HL-60/S4 (cell line): ENCODE data around the gene APLF.

Experiments
- in situ Hi-C: fragments of 300-500 bp; cut with MboI; formaldehyde crosslinking; loops from 2 replicates; pipeline ENCODE4 v1.14.3; 2022; ENCODE audit warnings: low sequenced_read_pairs

Gene APLF

DNA sequence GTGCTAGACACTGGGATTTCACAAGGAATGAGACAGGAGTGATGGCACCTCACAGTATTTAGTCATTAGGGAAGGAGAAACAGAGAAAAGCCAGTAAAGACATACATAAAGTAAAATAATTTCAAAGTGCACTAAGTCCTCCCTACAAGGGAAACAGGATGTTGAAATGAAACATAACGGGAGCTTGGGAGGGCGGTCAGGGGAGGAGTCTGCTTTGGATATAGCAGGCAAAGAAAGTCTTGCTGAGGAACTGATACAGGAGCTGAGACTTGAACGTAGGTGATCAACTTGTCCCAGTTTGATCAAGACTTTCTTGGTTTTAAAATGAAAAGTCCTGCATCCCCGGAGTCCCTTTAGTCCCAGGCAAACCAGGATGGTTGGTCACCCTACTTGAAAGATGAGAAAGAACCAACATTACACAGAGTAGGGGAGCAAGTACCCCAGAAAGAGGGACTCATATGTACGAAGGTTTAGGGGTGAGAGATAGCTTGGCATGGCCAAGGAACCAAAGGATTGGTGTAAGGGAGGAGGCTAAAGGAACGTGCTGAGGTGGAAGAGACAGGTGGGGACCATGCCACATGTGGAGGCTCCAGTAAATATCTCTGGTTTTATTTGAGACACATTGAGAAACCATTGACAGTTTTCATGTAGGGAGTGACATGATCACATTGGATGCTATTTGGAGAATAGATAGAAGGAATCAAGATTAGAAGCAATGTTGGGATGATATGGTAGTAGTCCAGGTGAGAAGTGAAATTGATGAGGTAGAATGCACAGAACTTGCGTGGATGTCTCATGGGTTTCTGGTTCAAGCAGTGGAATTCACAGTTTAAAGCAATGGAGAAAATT lies 28.7 kb upstream of the APLF start:
- in situ Hi-C loops, result loop anchor here (25.0 kb wide), 1 partner anchor 151 kb away; no protein-coding TSS in a partner anchor

DNA sequence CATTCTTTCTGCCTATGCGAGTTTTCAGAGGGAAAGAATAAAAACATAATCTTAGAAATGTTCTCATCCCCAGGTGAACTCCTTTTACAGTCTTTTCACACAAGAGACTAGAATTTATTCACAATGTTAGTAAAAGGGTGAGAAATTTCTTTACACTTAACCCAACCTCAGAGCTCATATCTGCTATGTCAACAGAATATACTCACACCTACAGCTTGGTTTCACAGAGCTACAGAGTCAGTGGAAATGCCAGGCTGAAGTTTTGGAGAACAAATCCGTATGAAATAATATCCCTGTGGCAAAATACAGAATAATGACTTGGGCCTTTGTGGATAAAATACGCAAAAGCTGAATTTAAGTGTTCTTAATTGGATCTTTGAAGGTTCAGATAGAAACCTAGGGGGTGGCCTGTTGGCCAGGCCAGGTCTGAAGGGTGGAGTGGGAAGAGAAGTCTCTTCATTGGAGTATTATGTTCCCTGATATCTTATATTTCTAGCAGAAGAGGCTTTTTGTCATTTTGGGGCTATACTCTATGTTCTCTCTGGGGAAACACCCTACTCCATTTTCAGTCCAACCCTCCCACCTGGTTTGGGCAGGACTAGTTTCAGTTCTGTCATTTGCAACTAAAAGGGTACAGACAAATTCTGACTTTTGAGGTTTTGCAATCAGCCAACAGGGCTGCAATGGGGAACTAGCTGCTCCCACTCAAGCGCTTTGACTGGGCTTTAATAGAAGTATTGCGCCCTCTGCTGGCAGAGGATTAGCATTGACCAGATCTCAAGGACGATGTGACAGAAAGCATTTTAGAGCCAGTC lies 26.0 kb upstream of the APLF start:
- in situ Hi-C loops, result loop anchor here (10.0 to 25.0 kb wide), 2 partner anchors 154 to 317 kb away; no protein-coding TSS in a partner anchor

DNA sequence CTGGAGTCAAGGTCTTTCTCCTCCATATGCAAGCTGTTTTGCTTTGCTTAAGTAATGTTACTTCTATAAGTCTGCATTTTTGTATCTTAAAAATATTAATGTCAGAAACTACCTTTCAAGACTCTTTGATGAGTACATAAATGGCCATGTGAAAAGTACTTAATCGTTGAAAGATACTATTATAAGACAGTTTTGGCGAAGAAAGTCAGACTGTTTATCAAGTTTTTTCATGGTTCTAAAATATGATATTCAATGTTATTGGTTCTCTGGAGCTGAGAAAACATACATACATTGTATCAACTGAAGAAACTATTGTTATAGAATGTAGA lies 25.4 kb upstream of the APLF start:
- in situ Hi-C loops, result loop anchor here (10.0 to 25.0 kb wide), 2 partner anchors 155 to 317 kb away; no protein-coding TSS in a partner anchor

DNA sequence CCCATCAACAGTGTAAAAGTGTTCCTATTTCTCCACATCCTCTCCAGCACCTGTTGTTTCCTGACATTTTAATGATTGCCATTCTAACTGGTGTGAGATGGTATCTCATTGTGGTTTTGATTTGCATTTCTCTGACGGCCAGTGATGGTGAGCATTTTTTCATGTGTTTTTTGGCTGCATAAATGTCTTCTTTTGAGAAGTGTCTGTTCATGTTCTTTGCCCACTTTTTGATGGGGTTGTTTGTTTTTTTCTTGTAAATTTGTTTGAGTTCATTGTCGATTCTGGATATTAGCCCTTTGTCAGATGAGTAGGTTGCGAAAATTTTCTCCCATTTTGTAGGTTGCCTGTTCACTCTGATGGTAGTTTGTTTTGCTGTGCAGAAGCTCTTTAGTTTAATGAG lies 21.0 kb upstream of the APLF start:
- in situ Hi-C loops, result loop anchor here (10.0 to 25.0 kb wide), 2 partner anchors 159 to 322 kb away; no protein-coding TSS in a partner anchor

DNA sequence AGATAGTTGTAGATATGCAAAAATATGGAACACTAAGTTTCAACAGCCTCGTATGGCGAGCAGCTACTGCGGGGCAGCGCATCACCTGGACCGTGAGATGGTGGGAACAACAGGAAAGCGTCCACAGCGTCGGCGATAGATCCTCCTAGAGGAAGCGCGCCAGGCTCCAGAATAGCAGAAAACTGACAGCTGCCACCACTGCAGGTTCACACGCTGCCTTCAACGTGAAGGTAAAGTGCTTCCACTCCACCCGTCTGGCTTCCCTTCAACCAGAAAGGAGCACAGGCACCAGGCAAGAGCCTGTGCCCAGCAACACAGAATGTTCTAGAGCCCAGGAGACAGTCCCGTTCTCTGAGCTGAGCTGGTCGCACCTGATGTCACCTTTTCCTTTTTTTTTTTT lies 20.3 kb upstream of the APLF start:
- in situ Hi-C loops, result loop anchor here (10.0 to 25.0 kb wide), 2 partner anchors 160 to 322 kb away; no protein-coding TSS in a partner anchor

DNA sequence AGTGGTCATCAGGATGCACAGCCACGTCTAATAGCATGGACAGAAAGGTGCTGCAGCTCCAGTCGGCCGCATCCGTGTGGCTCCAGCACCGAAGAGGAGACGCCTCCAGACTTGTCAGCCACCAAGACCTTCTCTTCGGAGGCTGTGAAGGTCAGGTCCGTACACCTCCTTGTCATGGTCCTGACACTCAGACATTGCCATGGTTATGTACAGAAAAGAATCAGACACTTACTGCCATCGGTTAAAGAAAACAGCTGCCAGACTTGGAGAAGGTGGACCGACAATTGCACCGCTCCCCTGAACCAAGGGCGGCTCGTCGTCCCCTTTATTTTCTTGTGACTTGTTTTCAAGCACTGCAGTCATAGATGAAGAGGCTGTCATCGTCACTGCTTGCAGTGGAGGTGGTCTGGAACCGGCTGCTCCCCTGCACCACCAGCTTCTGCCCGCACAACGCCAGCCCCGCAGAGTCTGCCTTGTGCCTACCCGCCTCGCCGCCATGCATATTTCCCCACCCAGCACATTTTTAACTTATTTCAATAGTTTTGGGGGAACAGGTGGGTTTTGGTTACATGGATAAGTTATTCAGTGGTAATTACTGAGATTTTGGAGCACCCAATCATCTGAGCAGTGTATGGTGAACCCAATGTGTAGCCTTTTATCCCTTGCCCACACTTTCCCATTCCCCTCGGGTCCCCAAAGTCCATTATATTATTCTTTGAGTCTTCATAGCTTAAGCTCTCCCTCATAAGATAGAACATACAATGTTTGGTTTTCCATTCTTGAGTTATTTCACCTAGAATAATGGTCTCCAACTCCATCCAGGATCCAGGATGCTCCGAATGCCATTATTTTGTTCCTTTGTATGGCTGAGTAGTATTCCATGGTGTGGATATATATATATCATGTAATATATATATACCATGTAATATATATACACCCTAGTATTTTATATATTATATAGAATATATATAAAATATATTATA lies 18.4 kb upstream of the APLF start:
- in situ Hi-C loops, result loop anchor here (10.0 to 25.0 kb wide), 2 partner anchors 162 to 324 kb away; no protein-coding TSS in a partner anchor

DNA sequence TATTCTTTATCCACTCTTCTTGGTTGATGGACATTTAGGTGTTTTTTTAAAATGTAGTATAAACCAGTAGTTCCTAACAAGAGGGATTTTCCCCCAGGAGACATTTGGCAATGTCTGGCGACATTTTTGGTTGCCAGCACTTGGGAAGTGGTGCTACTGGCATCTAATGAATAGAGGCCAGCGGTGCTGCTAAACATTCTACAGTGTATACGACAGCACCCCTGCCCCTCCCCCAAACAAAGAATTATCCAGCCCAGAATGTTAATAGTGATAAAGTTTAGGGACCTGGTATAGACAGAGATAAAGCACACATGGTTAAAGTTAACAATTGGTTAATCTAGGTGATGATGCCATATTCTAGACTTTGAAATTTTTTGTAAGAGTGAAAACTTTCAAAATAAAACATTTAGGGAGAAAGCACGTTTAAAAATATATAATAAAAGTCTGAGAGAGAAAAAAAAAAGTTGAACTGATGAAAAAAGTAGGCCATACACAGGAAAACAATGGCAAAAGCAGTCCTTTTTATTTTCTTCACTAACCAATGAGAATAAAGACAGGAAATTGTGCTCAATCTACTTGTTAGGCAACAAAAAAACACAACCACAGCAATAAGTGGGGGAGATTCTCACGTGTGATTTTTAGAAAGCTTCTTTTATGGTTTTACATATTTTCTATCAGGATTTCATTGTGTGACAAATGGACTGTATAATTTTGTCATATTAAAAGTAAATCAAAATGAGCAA lies 15.1 kb upstream of the APLF start:
- in situ Hi-C loops, result no loop called here

DNA sequence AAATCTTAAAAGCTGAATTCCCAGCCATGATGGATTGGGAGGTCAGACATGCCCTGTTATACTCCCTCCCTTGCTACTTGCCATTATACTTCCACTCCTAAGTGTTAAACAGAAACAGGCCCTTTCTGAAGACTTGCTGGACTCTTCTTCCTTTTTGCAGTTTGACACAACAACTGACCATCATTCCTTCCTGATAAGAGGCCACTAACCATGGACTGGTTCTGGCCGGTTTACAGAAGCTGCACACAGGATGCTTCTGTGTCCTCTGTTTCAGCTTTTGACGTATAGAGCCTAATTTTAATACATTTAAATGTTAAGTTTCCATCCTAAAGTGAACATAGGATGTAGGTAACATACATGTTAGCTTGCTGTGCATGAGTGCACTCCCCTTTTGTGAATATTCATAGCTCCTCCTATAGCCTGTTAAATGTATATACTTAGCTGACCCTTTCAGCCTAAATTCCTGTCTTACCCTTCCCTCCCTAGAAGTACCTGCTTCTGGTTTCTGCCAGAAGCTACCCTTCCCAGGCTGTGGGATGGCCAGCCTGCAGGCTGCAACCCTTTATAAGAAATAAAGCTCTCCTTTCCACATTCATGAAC lies 13.5 kb upstream of the APLF start:
- in situ Hi-C loops, result no loop called here

DNA sequence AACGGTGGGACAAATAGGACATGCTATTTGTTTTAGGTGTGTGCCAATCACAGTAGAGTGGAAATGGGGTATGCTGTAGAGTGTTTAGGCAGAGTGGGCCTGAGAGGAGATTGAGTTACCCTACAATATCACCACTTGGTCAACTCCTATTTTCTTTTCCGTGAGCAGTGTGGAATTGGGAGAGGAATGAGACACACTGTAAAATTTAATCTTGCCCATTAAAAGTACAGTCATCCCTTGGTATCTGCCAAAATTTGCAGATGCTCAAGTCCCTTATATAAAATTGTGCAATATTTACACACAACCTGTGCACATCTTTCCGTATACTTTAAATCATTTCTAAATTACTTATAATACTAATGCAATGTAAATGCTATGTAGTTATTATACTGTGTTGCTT lies 12.7 kb upstream of the APLF start:
- in situ Hi-C loops, result no loop called here

DNA sequence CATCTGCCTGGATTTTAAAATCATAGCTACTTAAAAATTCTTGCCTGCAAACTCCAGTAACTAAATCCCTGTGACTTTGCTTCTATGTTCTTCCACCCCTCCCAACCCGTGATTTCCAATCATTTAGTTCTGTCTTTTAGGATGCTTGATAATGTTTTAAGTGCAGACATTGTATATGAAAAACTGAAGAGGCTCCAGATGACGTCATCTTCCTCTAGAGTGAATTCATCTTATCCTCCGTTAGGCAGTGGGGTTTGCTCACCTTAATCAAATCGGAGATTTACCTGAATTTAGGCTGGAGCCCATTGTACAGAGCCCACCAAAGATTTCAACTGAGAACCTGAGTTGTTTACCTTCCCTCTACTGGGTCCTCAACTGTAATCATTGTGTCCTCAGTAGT lies 11.2 kb upstream of the APLF start:
- in situ Hi-C loops, result no loop called here

DNA sequence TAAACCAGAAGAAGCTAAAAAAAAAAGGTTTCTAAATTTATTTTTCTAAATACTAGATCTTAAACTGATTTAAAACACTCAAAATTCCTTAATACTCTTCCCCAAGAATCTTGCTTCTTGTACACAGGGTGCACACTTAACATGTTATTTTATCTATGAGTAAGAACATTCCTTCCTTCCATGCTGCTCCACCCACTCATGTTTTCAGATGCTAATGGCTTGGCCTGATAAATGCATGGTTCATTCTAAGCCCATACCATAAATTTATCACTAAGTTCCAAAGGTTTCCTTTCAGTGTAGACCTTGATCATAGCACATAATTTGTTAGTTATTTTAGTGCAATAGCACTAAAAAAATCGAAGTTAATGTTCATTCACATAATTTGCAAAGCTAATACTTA lies 8.4 kb upstream of the APLF start:
- in situ Hi-C loops, result no loop called here

DNA sequence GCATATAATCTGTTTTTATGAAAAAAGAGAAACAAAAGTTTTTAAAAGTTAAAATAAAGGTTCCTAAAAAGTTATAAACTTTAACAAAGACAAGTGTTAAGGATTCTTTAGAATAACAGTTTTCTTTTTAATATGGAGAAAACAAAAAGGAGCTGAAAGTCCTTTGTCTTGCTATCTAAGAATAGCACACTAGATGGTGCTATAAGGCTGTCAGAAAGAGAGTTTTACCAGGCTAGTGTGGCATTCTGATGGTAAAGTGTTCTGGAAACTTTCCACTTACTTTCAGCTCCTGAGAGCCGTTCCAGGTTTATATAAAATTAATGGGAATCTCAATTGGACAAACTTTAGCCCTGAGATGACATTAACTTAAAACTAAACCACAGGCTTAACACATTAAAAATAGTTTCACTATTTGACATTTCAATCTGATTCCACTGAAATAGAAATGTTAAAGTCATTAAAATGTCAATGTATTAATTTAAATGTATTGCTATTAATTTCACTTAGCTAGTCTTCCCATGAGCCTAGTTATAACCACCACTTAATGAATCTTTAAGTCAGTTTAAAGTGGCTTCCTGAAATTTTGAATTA lies 4.0 kb upstream of the APLF start:
- in situ Hi-C loops, result no loop called here

DNA sequence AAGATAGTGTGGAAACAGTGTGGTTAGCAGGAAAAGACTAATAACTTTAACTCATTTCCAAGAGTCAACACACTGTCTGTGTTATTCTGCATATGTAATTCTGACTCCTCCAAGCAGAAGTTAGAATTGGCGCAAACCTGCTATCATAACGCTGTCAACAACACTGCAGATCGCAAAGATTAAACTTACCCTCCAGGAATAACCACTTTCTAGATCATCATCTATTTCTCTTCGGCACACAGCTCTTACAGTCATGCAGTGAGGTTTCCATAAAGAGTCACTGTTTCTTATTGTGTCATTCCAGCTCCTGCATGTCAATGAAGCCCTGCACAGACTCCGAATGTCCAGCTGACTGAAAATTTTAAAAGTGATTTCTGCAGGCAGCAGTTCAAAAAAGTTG lies 2.7 kb upstream of the APLF start:
- in situ Hi-C loops, result no loop called here

DNA sequence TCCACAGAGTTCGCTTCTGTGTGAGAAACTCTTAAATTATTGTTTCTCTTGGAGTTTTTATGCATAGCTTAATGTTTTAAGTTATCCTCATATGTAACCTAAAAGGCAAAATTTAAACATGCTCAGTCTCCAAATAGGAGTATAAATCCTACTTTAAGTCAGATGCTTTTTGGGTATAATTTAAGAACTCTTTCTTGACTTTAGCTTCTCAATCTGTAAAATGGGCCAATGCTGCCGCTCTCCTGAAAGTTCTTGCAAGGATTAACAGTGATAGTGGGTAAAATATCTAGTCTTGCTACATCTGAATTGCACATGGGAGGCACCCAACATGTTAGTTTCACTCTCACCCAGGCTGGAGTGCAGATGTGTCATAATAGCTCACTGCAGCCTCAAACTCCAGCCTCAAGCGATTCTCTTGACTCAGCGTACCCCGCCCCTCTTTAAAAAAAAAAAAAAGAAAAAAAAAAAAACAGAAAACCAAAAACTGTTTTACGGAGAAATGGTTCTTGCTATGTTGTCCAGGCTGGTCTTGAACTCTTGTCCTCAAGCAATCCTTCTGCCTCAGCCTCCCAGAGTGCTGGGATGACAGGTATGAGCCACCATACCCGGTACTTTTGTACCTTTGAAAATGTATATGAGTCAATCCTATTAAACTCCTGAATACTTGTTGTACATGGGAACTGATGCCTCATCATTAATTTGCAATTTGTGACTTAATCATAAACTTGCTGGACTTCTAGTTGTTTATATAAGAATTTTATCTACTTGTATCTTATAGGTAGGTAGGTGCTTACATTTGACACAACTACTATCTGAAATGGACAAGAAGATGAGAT lies 2.1 kb upstream of the APLF start:
- in situ Hi-C loops, result no loop called here

DNA sequence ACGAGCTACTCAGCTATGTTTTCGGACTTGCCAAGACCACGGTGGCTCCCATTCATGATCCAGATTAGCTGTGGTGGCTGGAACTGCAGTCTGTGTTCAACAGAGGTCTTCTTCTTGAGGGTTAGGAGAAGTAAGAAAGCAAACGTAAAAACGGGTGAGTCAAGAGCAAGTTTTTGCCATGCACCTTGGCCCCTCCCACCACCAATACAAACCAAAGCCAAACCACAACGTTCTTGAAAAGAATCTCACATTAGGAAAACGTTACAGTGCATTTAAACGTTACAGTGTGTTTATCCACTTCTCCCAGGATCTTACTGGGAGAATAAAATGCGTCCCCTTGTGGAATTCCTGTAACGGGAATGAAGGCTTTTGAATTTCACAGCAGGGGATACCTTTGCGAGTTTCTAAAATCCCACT lies 1.0 kb upstream of the APLF start:
- in situ Hi-C loops, result no loop called here

DNA sequence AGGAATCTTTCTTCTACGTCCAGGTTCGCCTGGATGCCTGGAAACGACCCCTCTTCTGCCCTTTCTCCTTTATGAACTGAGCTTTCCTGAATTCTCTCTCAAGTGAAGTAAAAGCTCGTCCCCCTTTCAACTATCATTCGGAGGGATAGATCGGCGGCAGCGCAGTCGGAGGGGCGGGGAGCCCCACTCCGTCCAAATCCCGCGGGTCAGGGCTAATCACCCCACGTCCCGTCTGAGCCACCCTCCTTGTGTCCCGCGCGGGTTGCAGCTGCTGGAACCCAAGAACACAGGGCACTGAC lies 658 bp upstream of the APLF start:
- in situ Hi-C loops, result no loop called here

DNA sequence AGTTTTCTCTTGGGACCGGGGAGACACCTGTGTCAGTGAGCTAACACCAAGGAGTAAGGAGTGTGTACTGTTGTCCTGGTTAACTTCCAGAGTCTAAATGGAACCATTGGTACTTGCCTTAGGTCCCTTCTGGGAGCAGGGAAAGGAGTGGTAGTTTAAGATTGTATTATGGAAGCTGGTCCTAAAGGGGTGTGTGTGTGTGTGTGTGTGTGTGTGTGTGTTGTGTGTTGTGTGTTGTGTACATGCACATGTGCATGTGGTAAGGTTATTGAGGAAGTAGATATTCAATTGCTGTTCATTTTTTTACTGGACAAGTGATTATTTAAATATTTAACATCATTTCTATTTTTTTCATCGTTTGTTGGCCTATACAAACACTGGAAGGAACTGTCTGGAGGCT lies 1.4 kb downstream of the APLF start:
- in situ Hi-C loops, result no loop called here

DNA sequence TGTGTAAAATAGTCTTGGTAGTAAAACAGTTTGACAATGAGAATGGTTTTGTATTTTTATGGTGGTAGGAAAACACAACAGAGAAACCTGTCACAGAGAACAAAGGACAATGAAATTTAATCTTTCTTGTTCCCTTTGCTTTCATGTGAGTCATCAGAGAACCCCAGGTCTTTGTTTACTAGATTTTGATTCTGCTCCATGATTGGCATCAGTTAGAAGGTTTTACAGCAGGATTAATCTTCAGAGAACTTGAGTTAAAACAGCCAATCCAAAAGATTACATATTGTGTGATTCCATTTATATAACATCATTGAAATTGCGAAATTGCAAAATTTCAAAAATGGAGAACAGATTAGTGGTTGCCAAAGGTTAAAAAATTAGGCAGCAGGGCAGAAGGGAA lies 2.5 kb downstream of the APLF start:
- in situ Hi-C loops, result loop anchor here (10.0 kb wide), 1 partner anchor 455 kb away; no protein-coding TSS in a partner anchor
